Measurements from ENCODE around the gene GALNT18. TPM values are rescaled to one million over a fixed set of nuclear protein-coding genes. Genes with fewer than 3 reads are reported as not detected.

Gene GALNT18
- total and polyA plus RNA-seq, 2 donors: 21.6 to 33.2 TPM

DNA sequence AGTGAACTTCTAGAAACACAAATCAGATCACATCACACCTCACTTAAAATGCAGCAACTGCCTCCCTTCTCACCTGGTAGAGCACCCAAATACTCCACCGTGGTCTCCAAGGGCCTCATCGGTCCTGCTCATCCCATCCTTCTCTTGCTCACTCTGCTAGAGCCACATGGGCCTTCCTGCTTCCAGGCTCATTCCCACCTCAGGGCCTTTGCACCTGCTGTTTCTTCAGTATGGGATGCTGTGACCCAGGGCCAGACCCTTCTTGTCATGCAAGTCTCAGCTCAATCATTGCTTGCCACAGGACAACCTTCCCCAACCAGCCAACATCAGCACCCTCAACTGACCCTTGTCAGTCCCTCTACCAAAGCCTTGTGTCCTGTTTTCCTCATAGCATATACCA, 124.9 kb downstream of the GALNT18 start:
- Histone ChIP-seq H3K4me3 (ENCODE audit: low read depth, low read length) (no peak overlapping the region), H3K36me3 (ENCODE audit: insufficient read depth) (no peaks in the 10 kb centered on the region), H3K4me1 (ENCODE audit: insufficient read depth) (no peaks in the 10 kb centered on the region), H3K27ac (ENCODE audit: low read depth) (no peak overlapping the region)
- WGBS: 99% methylated on average over 2 of the region's 2 CpGs
- no peak for DNase-seq (ENCODE audit: extremely low spot score)

DNA sequence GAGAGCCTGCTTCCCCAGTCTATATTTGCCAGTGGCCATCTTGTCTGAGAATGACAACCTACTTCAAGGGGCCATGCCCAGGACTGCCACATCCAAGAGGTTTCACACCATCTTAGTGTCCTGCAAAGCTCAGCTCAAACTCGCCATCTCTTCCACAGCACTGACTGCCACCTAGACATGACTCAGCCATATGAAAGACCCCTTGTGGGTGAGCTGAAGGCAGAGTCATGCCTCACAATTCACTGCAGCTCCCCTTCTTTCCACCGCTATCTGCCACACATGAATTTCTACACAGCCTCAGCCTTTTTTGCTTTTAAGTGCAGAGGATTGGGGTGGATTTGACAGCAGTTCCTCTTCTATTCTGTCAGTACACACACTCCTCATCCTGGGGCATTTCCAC, 127.5 kb downstream of the GALNT18 start:
- no peak for DNase-seq (ENCODE audit: extremely low spot score)
- WGBS: 92% methylated on average over 2 of the region's 2 CpGs
- Histone ChIP-seq H3K4me3 (ENCODE audit: low read depth, low read length) (no peak overlapping the region), H3K27ac (ENCODE audit: low read depth) (no peak overlapping the region), H3K36me3 (ENCODE audit: insufficient read depth) (no peaks in the 10 kb centered on the region), H3K4me1 (ENCODE audit: insufficient read depth) (no peaks in the 10 kb centered on the region)

DNA sequence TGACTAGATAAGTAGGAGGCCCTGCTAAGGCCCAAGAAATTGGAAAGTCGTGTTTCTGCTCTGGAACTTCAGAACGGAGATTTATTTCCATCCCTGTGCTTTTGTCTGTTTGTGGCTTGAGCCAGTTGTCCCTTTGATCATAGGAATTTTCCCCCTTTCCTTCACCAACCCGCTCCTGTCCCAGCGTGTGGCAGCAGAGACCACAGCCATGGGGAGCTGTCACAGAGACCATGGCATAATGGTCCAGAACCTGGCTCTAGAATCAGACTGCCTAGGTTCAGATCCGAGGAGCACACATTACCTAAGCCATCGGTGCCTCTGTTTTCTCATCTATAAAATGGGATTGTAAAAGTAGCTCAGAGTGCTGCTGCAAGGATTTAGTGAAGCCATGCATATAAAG, 128.1 kb downstream of the GALNT18 start:
- Histone ChIP-seq H3K36me3 (ENCODE audit: insufficient read depth) (no peaks in the 10 kb centered on the region), H3K4me1 (ENCODE audit: insufficient read depth) (no peaks in the 10 kb centered on the region), H3K4me3 (ENCODE audit: low read depth, low read length) (no peak overlapping the region), H3K27ac (ENCODE audit: low read depth) (no peak overlapping the region)
- DNase-seq (ENCODE audit: extremely low spot score): no peak
- WGBS: 92% methylated on average over 6 of the region's 6 CpGs

DNA sequence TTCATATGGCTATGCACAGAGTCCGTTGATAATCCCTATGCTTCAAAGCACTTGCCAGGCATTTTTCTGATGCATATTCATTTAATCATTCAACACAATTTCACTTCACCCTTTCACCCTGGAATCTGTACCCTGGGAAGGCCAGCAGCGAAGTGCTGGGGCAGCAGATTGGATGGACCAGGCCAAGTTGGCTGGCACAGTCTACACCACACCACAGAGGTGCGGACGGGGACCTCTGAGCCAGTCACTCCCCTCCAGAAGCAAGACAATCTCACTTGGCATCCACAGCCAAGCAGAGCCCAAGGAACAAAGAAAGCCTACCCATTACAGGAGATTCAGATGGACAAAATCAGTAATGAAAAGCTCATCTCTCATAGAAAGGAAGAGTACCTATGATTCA, 130.2 kb downstream of the GALNT18 start:
- peaks cover 2% of the 10 kb centered on the region for H3K4me1 ChIP-seq (ENCODE audit: insufficient read depth)
- WGBS: 92% methylated on average over 4 of the region's 4 CpGs
- no peaks in the 10 kb centered on the region for H3K36me3 ChIP-seq (ENCODE audit: insufficient read depth)
- DNase-seq (ENCODE audit: extremely low spot score): no peak
- H3K4me3 ChIP-seq (ENCODE audit: low read depth, low read length): no peak overlapping the region
- H3K27ac ChIP-seq (ENCODE audit: low read depth): no peak overlapping the region

DNA sequence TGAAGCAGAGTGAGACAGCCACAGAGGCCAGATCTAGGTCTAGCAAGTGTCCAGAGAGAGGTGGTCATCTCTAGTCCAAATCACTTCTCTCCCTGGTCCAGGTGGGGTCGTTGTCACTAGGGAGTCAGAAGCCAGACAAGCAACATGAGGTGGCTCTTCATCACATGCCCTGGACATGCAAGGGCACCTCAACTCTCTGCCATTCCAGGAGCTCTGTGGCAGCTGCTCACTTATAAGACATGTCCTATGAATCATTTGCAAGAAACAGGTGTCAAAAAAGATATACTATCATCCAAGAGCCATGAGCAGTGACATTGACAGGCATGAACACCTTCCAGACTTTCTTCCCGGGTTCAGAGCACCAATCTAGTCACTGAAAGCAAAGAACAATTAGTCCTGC, 130.8 kb downstream of the GALNT18 start:
- no peaks in the 10 kb centered on the region for H3K36me3 ChIP-seq (ENCODE audit: insufficient read depth)

DNA sequence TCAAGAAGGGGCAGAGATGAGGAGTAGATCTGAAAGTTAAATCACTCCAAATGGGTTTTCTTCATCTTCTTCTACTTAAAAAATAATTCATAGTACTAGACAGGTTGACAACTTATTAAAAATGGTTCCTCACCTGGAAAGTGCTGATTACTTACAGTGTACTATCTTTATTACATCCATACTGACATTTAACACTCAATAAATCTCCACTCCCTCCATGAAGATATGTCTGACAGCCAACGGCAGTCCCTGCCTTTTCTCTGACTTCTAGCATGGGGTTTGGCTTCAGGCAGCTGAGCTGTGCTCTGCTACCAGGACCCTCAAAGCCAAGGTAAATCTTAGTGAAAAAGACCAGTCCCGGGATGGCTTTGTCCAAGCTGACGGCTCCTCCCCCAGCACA, 135.4 kb downstream of the GALNT18 start:
- Histone ChIP-seq H3K4me1 (ENCODE audit: insufficient read depth) (peaks cover 2% of the 10 kb centered on the region), H3K36me3 (ENCODE audit: insufficient read depth) (no peaks in the 10 kb centered on the region), H3K4me3 (ENCODE audit: low read depth, low read length) (no peak overlapping the region), H3K27ac (ENCODE audit: low read depth) (no peak overlapping the region)
- DNase-seq (ENCODE audit: extremely low spot score): no peak
- 58% methylated on average over 3 of the region's 3 CpGs for WGBS

More for the DNA sequence above, 130.8 kb downstream of the GALNT18 start:
- Histone ChIP-seq H3K4me1 (ENCODE audit: insufficient read depth) (peaks cover 2% of the 10 kb centered on the region), H3K27ac (ENCODE audit: low read depth) (no peak overlapping the region), H3K4me3 (ENCODE audit: low read depth, low read length) (no peak overlapping the region)
- DNase-seq (ENCODE audit: extremely low spot score): no peak
- 85% methylated on average over 2 of the region's 2 CpGs for WGBS

DNA sequence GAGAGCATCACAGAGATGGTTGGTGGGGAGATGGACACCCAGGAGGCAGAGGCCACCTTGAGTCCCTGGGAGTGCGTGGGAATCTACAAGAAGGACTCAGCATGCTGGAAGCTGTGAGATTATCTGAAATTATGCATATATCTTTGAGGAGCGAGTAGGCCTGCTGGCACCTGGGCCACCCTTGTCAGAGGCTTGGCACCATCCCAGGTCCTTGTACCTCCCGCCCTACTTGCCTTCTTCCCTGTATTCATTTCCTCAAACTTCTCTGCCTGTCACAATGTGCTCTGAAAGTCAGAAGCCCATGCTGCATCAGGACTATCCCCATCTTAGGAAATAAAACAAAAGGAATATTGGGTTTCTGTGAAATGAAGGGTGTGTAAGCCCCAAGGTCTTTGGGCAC, 135.8 kb downstream of the GALNT18 start:
- DNase-seq (ENCODE audit: extremely low spot score): no peak
- H3K36me3 ChIP-seq (ENCODE audit: insufficient read depth): no peaks in the 10 kb centered on the region
- H3K27ac ChIP-seq (ENCODE audit: low read depth): no peak overlapping the region
- H3K4me3 ChIP-seq (ENCODE audit: low read depth, low read length): no peak overlapping the region
- H3K4me1 ChIP-seq (ENCODE audit: insufficient read depth): peaks cover 2% of the 10 kb centered on the region
- WGBS: 92% methylated on average over 3 of the region's 3 CpGs

DNA sequence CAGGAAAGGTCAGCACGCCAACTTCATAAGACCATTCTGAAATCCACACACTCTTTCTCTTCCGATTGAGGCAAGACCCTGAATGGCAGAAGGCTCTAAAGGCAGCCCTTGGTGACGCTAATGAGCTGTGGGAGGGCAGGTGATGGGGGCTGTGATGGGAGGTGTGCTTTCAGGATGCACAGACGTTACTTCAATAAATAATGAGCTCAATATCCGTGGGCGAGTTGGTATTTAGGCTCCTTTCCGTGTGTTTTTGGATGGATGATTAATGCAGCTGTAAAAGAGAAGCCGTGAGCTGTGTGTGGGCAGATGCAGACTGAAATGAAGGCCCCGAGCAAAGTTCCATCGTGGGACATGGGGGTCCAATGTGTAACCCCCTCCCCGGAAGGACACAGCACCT, 138.2 kb downstream of the GALNT18 start:
- Histone ChIP-seq H3K36me3 (ENCODE audit: insufficient read depth) (no peaks in the 10 kb centered on the region), H3K4me3 (ENCODE audit: low read depth, low read length) (no peak overlapping the region), H3K4me1 (ENCODE audit: insufficient read depth) (peaks cover 2% of the 10 kb centered on the region), H3K27ac (ENCODE audit: low read depth) (no peak overlapping the region)
- DNase-seq (ENCODE audit: extremely low spot score): no peak
- WGBS: 83% methylated on average over 11 of the region's 11 CpGs

DNA sequence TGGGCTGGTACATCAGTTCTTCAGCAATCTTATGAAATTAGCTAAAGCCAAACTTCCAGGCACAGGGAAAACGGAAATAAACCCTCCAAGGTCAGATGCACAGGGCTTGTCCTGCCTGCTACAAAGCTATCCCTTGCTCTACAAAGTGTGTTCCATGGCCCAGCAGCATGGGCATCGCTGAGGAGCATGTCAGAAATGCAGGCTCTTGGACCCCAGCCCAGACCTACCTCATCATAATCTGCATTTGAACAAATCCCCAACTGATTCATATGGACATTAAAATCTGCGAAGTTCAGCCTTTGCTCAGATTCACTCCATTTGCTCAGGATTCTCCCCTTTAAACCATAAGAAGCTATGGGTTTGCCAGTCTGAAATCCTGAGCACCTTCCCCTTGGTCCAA, 139.1 kb downstream of the GALNT18 start:
- no peak for DNase-seq (ENCODE audit: extremely low spot score)
- Histone ChIP-seq H3K4me1 (ENCODE audit: insufficient read depth) (no peaks in the 10 kb centered on the region), H3K36me3 (ENCODE audit: insufficient read depth) (no peaks in the 10 kb centered on the region), H3K4me3 (ENCODE audit: low read depth, low read length) (no peak overlapping the region), H3K27ac (ENCODE audit: low read depth) (no peak overlapping the region)
- WGBS: 85% methylated on average over 3 of the region's 3 CpGs

DNA sequence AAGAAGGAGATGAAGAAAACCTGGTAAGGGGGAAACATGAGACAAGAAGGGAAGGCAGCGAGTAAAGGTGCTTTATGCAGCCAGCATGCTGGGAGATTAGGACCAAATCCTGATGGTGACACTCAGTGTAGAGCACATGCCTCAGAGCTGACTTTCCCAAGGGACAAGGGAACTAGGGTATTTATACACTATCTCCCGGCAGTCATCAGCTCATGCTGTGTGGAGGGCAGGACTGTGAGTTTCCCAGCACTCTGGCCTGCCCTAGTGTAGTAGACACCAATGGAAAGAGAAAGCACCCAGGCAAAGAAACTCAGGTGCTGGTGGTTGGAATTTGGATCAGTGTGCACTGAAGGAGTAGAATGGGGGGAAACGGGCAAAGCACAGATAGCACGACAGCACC, 140.4 kb downstream of the GALNT18 start:
- H3K4me1 ChIP-seq (ENCODE audit: insufficient read depth): no peaks in the 10 kb centered on the region
- DNase-seq (ENCODE audit: extremely low spot score): no peak
- H3K36me3 ChIP-seq (ENCODE audit: insufficient read depth): no peaks in the 10 kb centered on the region
- 92% methylated on average over 4 of the region's 4 CpGs for WGBS
- H3K27ac ChIP-seq (ENCODE audit: low read depth): no peak overlapping the region
- H3K4me3 ChIP-seq (ENCODE audit: low read depth, low read length): no peak overlapping the region

DNA sequence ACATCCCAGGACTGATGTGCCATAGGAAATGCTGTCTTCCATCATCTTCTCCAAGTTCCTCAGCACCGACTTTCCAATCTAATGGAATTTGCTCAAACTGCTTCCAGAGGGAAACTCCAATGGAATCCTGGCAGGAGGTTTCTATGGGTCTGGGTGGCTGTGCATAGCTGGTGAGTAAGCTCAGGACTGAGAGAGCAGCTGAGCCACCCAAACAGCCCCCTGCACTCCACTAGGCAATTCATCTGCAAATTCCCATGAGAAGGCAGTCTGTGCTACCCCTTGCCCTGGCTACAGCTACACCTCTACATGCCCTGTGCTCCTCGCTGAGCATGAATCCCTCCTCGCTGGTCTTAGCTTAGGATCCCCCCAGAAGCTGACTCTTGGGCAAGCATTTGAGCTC, 140.8 kb downstream of the GALNT18 start:
- no peaks in the 10 kb centered on the region for H3K36me3 ChIP-seq (ENCODE audit: insufficient read depth)
- DNase-seq (ENCODE audit: extremely low spot score): no peak
- no peaks in the 10 kb centered on the region for H3K4me1 ChIP-seq (ENCODE audit: insufficient read depth)
- no peak overlapping the region for H3K27ac ChIP-seq (ENCODE audit: low read depth)
- 68% methylated on average over 2 of the region's 3 CpGs for WGBS
- H3K4me3 ChIP-seq (ENCODE audit: low read depth, low read length): no peak overlapping the region

DNA sequence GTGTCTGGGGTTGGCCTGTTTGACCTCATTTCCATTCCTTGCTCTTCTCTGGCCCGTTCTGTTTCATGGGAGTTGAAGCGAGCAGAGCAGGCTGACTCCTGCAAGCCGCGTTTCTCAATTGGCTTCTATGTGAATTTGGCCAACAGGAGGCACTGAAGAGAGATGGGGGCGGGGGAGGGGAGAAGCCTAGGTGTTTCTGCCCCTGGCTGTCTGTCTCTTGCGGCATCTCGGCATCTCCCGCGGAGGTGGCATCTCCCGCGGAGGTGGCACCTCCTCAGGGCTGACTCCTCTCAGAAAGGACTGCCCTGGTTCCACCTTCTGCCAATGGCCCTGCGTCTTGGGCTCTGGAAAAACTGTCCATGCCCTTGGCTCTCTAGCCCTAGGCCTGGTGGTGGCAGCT, 143.1 kb downstream of the GALNT18 start:
- WGBS: 86% methylated on average over 12 of the region's 12 CpGs
- H3K4me1 ChIP-seq (ENCODE audit: insufficient read depth): no peaks in the 10 kb centered on the region
- H3K36me3 ChIP-seq (ENCODE audit: insufficient read depth): no peaks in the 10 kb centered on the region
- DNase-seq (ENCODE audit: extremely low spot score): no peak
- H3K27ac ChIP-seq (ENCODE audit: low read depth): no peak overlapping the region
- no peak overlapping the region for H3K4me3 ChIP-seq (ENCODE audit: low read depth, low read length)

DNA sequence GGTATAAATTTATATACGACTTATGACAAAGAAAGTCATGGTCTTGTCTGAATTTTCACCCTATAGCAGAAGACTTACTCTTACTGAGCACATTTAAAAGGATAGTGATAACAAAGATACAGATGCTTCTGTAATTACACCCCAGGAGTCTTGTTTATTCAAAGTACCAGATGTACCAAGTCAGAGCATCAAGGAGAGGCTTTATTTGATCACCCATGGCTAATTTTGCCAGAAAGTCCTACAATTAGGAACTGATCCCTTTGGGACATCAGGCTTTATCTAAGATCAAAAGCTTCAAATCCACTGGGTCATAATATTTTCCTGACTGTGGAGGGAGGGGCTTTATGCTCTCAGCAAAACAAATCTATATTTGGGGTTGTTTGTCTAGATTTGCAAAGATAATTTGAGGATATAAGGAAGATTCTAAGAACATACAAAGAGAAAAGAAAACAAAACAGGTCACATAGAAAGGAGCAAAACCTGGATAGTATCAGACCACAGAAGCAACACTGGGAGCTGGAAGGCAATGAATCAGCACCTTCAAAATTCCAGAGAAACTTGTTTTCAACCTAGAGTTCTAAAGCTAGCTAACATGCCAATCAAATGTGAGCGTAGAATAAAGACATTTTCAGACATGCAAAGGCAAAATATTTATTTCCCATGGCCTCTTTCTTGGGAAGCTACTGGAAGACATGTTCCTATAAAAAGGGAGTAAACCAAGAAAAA, 143.9 kb downstream of the GALNT18 start:
- WGBS: 65% methylated on average over 2 of the region's 2 CpGs
- no peaks in the 10 kb centered on the region for H3K36me3 ChIP-seq (ENCODE audit: insufficient read depth)
- H3K27ac ChIP-seq (ENCODE audit: low read depth): no peak overlapping the region
- no peaks in the 10 kb centered on the region for H3K4me1 ChIP-seq (ENCODE audit: insufficient read depth)
- DNase-seq (ENCODE audit: extremely low spot score): no peak
- H3K4me3 ChIP-seq (ENCODE audit: low read depth, low read length): no peak overlapping the region

DNA sequence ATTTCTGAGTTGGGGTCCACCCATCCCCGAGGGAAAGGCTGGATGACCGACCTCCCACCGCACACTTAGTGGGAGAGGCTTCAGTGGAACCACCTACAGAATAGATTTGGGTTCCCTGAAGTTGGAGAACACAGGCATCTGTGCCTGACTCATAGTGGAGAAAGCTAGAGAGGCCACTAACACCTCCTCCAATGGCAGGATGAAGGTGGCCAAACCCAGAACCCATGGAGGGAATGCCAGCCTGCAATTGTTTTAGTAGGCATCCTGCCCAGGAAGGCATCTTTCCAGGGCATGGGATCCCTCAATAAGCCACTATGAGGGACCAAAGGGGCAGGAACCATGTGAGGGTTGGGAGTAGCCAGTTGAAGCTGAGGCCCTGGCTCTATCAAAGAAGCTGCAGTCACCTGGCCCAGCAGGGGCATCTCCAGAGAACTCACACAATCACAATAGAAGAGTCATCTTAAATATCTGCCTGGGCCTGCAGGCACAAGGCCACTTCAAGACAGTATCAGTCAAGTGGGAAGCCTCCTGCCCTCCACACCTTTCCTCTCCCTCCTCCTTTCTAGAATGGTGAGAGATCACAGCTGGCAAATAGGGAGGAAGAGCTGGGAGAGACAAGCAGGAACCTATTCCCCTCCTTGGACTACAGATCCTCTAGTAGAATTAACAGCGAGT, 144.7 kb downstream of the GALNT18 start:
- no peaks in the 10 kb centered on the region for H3K36me3 ChIP-seq (ENCODE audit: insufficient read depth)
- 64% methylated on average over 4 of the region's 4 CpGs for WGBS
- no peak for DNase-seq (ENCODE audit: extremely low spot score)
- H3K27ac ChIP-seq (ENCODE audit: low read depth): no peak overlapping the region
- H3K4me1 ChIP-seq (ENCODE audit: insufficient read depth): no peaks in the 10 kb centered on the region
- H3K4me3 ChIP-seq (ENCODE audit: low read depth, low read length): no peak overlapping the region

Measured in urinary bladder (tissue), 4 donors.